IMR-90 (cell line): ENCODE results near the gene LRRTM4. TPM values are rescaled to one million over a fixed set of nuclear protein-coding genes. Genes with fewer than 3 reads are reported as not detected.

ENCODE experiments used
- ATAC-seq: fragments of 200-7000 bp; cut with Tn5 transposase; 2 replicates; pipeline ENCODE4 v1.9.1; 2020; ENCODE audit warnings: low read depth, mild to moderate bottlenecking, moderate library complexity
- BruUV-seq: library from RNA; stranded (reverse); fragments of 400-500 nt; replicated peaks from 2 replicates; lab custom pipeline; 2021; lab: Mats Ljungman, UMichigan
- CTCF ChIA-PET: fragments of 300-600 bp; formaldehyde crosslinking; extraction: SDS; loops from one replicate; lab custom pipeline; 2021; ENCODE audit warnings: antibody characterized with exemption; lab: Yijun Ruan, JAX
- POLR2A ChIA-PET: fragments of 300-600 bp; sonication (Branson Sonifier 250); formaldehyde crosslinking; loops from one replicate; lab custom pipeline; 2022; ENCODE audit warnings: antibody characterized with exemption; ENCODE audit not compliant: unreplicated experiment; lab: Charles Lee
- DNase-seq: peaks from one replicate; pipeline ENCODE4 v3.0.0; 2013
- H2AFZ ChIP-seq: replicated peaks from 2 replicates; pipeline ENCODE3; 2013; ENCODE audit warnings: low read length, mild to moderate bottlenecking; ENCODE audit not compliant: poor library complexity
- H2AK5ac ChIP-seq: 2 replicates; pipeline ENCODE4 v1.6.1; 2013; ENCODE audit warnings: low read depth, low read length, inconsistent platforms
- H2AK9ac ChIP-seq: replicated peaks from 2 replicates; pipeline ENCODE3; 2013; ENCODE audit warnings: mild to moderate bottlenecking, low read depth, low read length, moderate library complexity; ENCODE audit not compliant: poor library complexity
- H2BK120ac ChIP-seq: 2 replicates; pipeline ENCODE4 v1.6.1; 2013; ENCODE audit warnings: low read depth, low read length, inconsistent platforms
- H2BK15ac ChIP-seq: 3 replicates; pipeline ENCODE4 v1.6.1; 2013; ENCODE audit warnings: low read depth, low read length, inconsistent platforms
- H2BK20ac ChIP-seq: 2 replicates; pipeline ENCODE4 v1.6.1; 2013; ENCODE audit warnings: low read depth, mild to moderate bottlenecking, inconsistent platforms, low read length, moderate library complexity
- H2BK5ac ChIP-seq: 2 replicates; pipeline ENCODE4 v1.6.1; 2013; ENCODE audit warnings: mild to moderate bottlenecking, low read depth, low read length, inconsistent platforms; ENCODE audit not compliant: poor library complexity, severe bottlenecking
- H3K14ac ChIP-seq: replicated peaks from 2 replicates; pipeline ENCODE4 v1.6.1; 2013; ENCODE audit warnings: low read depth, low read length, inconsistent platforms
- H3K18ac ChIP-seq: 2 replicates; pipeline ENCODE4 v1.6.1; 2013; ENCODE audit warnings: low read depth, low read length, control low read depth
- H3K23ac ChIP-seq: 2 replicates; pipeline ENCODE4 v1.6.1; 2013; ENCODE audit warnings: low read depth, low read length, inconsistent platforms
- H3K27ac ChIP-seq: 2 replicates; pipeline ENCODE4 v1.5.1; 2013; ENCODE audit warnings: mild to moderate bottlenecking, control low read depth, low read length; ENCODE audit not compliant: insufficient read depth
- H3K27me3 ChIP-seq: 2 replicates; pipeline ENCODE4 v1.6.1; 2013; ENCODE audit warnings: low read length; ENCODE audit not compliant: control insufficient read depth, insufficient read depth
- H3K36me3 ChIP-seq: 2 replicates; pipeline ENCODE4 v1.6.1; 2013; ENCODE audit warnings: low read length, mixed read lengths; ENCODE audit not compliant: control insufficient read depth, insufficient read depth
- H3K4ac ChIP-seq: 2 replicates; pipeline ENCODE4 v1.6.1; 2013; ENCODE audit warnings: low read depth, low read length, inconsistent platforms
- H3K4me1 ChIP-seq: 2 replicates; pipeline ENCODE4 v1.6.1; 2013; ENCODE audit warnings: low read length, mixed read lengths; ENCODE audit not compliant: control insufficient read depth, insufficient read depth
- H3K4me2 ChIP-seq: 2 replicates; pipeline ENCODE4 v1.6.1; 2013; ENCODE audit warnings: low read depth, mild to moderate bottlenecking, control low read depth, low read length, moderate library complexity
- H3K4me3 ChIP-seq: 2 replicates; pipeline ENCODE4 v1.5.1; 2013; ENCODE audit warnings: low read depth, mild to moderate bottlenecking, control low read depth, low read length, moderate library complexity; ENCODE audit not compliant: insufficient read depth
- H3K56ac ChIP-seq: 2 replicates; pipeline ENCODE4 v1.6.1; 2013; ENCODE audit warnings: low read length, inconsistent platforms; ENCODE audit not compliant: insufficient read depth; ENCODE audit errors: extremely low read depth
- H3K79me1 ChIP-seq, 2 experiments: 2 replicates each; pipeline ENCODE4 v1.6.1; 2013; ENCODE audit warnings: low read length in 2 of 2, inconsistent platforms in 1 of 2, low read depth in 1 of 2
- H3K9ac ChIP-seq: 2 replicates; pipeline ENCODE4 v1.6.1; 2013; ENCODE audit warnings: low read depth, low read length, control low read depth
- H3K9me1 ChIP-seq: 2 replicates; pipeline ENCODE4 v1.6.1; 2013; ENCODE audit warnings: low read length, inconsistent platforms; ENCODE audit not compliant: insufficient read depth
- H3K9me3 ChIP-seq: 2 replicates; pipeline ENCODE4 v1.6.1; 2013; ENCODE audit warnings: low read length; ENCODE audit not compliant: control insufficient read depth, insufficient read depth
- H4K20me1 ChIP-seq: 2 replicates; pipeline ENCODE4 v1.6.1; 2013; ENCODE audit warnings: low read length, inconsistent platforms; ENCODE audit not compliant: insufficient read depth
- H4K5ac ChIP-seq: 2 replicates; pipeline ENCODE4 v1.6.1; 2013; ENCODE audit warnings: mild to moderate bottlenecking, low read depth, low read length, control low read depth
- H4K8ac ChIP-seq, 2 experiments: 2 replicates each; pipeline ENCODE4 v1.6.1; 2013; ENCODE audit warnings: low read depth in 2 of 2, low read length in 2 of 2, control low read depth in 1 of 2, inconsistent platforms in 1 of 2
- H4K91ac ChIP-seq: 2 replicates; pipeline ENCODE4 v1.6.1; 2013; ENCODE audit warnings: low read depth, low read length, inconsistent platforms; ENCODE audit not compliant: insufficient read depth
- BHLHE40 ChIP-seq: fragments of 150-350 bp; IDR thresholded peaks from 2 replicates; pipeline ENCODE4 v1.6.1; 2016; ENCODE audit warnings: mild to moderate bottlenecking, low read depth, low read length
- CEBPB ChIP-seq: IDR thresholded peaks from 2 replicates; pipeline ENCODE4 v1.6.1; 2012; ENCODE audit warnings: low read depth, low read length, improper control_type of control experiment
- CHD1 ChIP-seq: IDR thresholded peaks from 2 replicates; pipeline ENCODE4 v1.6.1; 2012; ENCODE audit warnings: low read depth, low read length, improper control_type of control experiment
- ELK1 ChIP-seq: fragments of 150-350 bp; IDR thresholded peaks from 2 replicates; pipeline ENCODE4 v1.6.1; 2016; ENCODE audit warnings: low read depth, mild to moderate bottlenecking, low read length, moderate library complexity, borderline replicate concordance
- FOS ChIP-seq: fragments of 150-350 bp; IDR thresholded peaks from 2 replicates; pipeline ENCODE4 v1.6.1; 2016; ENCODE audit warnings: low read depth, low read length
- MAFK ChIP-seq: IDR thresholded peaks from 2 replicates; pipeline ENCODE4 v1.6.1; 2012; ENCODE audit warnings: low read depth, low read length, improper control_type of control experiment
- MAZ ChIP-seq: IDR thresholded peaks from 2 replicates; pipeline ENCODE4 v1.6.1; 2012; ENCODE audit warnings: low read depth, mild to moderate bottlenecking, low read length, improper control_type of control experiment, moderate library complexity, borderline replicate concordance
- MXI1 ChIP-seq: IDR thresholded peaks from 2 replicates; pipeline ENCODE4 v1.6.1; 2012; ENCODE audit warnings: low read depth, mild to moderate bottlenecking, low read length, moderate library complexity, borderline replicate concordance
- NFE2L2 ChIP-seq: fragments of 150-350 bp; IDR thresholded peaks from 2 replicates; pipeline ENCODE4 v1.6.1; 2016; ENCODE audit warnings: low read depth, mild to moderate bottlenecking, low read length
- POLR2A ChIP-seq: IDR thresholded peaks from 2 replicates; pipeline ENCODE4 v1.6.1; 2012; ENCODE audit warnings: mild to moderate bottlenecking, low read depth, low read length
- RAD21 ChIP-seq: IDR thresholded peaks from 2 replicates; pipeline ENCODE4 v1.6.1; 2012; ENCODE audit warnings: low read length, improper control_type of control experiment
- RCOR1 ChIP-seq: IDR thresholded peaks from 2 replicates; pipeline ENCODE4 v1.6.1; 2012; ENCODE audit warnings: mild to moderate bottlenecking, low read length, improper control_type of control experiment; ENCODE audit not compliant: insufficient replicate concordance
- RFX5 ChIP-seq: IDR thresholded peaks from 2 replicates; pipeline ENCODE4 v1.8.0; 2012; ENCODE audit warnings: low read depth, mild to moderate bottlenecking, low read length, moderate library complexity
- SMC3 ChIP-seq: fragments of 150-350 bp; IDR thresholded peaks from 2 replicates; pipeline ENCODE4 v1.6.1; 2016; ENCODE audit warnings: low read depth, mild to moderate bottlenecking, antibody characterized with exemption, low read length, moderate library complexity
- WGBS, 2 experiments: methylation state at CpG; one replicate each; pipeline versions ENCODE4 v1.1.5 to v1.1.7; 2013; ENCODE audit warnings: missing lambda C conversion rate in 2 of 2; ENCODE audit not compliant: insufficient read length in 1 of 2; ENCODE audit errors: extremely low coverage in 2 of 2; 5-methylcytosine and 5-hydroxymethylcytosine counted together
- dilution Hi-C: fragments of 300-500 bp; cut with HindIII; formaldehyde crosslinking; loops from one replicate; pipeline ENCODE4 v1.14.3; 2018; ENCODE audit warnings: low sequenced_read_pairs; ENCODE audit not compliant: unreplicated experiment
- in situ Hi-C: fragments of 300-500 bp; cut with MboI; formaldehyde crosslinking; loops from 3 replicates; pipeline ENCODE4 v1.14.3; 2019; ENCODE audit warnings: low sequenced_read_pairs, inconsistent platforms, mixed read lengths
- intact Hi-C: fragments of 100-400 bp; cut with micrococcal nuclease; formaldehyde crosslinking; loops from 2 replicates; pipeline ENCODE4 v1.10.0; 2022
- polyA plus RNA-seq, 3 experiments: library from polyadenylated mRNA; depleted of rRNA; stranded (reverse); fragments of >200 nt; gene quantifications; 2 replicates each; pipeline ENCODE4 v1.2.3, GENCODE V29; 2012; ENCODE audit warnings: low replicate concordance in 1 of 3
- total RNA-seq: library from RNA; depleted of rRNA; stranded (reverse); fragments of >200 nt; gene quantifications from 2 replicates; pipeline ENCODE4 v1.2.3, GENCODE V29; 2012
- TF ChIP-seq, protein P1 (sequence below): fragments of 150-350 bp; IDR thresholded peaks from 2 replicates; pipeline ENCODE4 v1.6.1; 2017; ENCODE audit warnings: mild to moderate bottlenecking, antibody characterized with exemption, low read length, low read depth
- TF ChIP-seq, protein P2 (sequence below): conservative IDR thresholded peaks from 2 replicates; pipeline ENCODE4 v1.5.1; 2012; ENCODE audit warnings: mild to moderate bottlenecking, low read depth, low read length, improper control_type of control experiment

Gene LRRTM4
- total and polyA plus RNA-seq, 2 of the 4 experiments (the other 2 are of a cell fraction), result not detected

DNA sequence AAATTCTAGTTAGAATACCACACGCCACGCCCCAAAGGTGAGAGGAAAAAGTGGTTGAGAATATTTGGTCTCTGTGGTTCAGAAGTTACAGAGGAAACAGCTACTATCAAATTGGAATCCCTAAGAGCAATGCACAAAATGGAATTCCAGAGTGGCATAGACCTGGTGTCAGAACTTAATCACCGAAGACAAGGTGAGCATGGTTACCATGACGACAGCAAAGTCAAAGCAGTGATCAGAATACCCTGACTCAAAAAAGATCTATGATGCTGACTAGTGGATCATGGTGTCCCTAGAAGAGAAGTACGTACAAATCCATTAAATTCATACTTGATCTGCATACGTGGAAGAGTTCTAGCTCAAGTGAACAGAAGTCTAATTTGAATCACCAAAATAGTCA, 14.5 kb downstream of the LRRTM4 start:
- Histone ChIP-seq H3K56ac (no peak overlapping the region), H3K27ac (no peak overlapping the region), H2BK120ac (no peak overlapping the region), H3K9me3 (0 out of 2 replicates have a peak, but pooled peaks cover 2% of the 10 kb centered on the region), H3K36me3 (no peaks in the 10 kb centered on the region), H3K79me1 (no peaks in the 10 kb centered on the region), H4K20me1 (no peaks in the 10 kb centered on the region), H2BK15ac (no peak overlapping the region), H3K9ac (no peak overlapping the region), H3K9me1 (no peaks in the 10 kb centered on the region), H3K4ac (no peak overlapping the region), H3K18ac (no peak overlapping the region), H2BK5ac (no peak overlapping the region), H2AK9ac (no peak overlapping the region), H3K14ac (no peak overlapping the region), H4K91ac (no peak overlapping the region), H3K4me1 (no peaks in the 10 kb centered on the region), H3K4me2 (no peak overlapping the region), H2AK5ac (no peak overlapping the region), H3K27me3 (no peaks in the 10 kb centered on the region), H4K5ac (no peak overlapping the region), H2AFZ (no peak overlapping the region), H4K8ac (no peak overlapping the region), H3K23ac (no peak overlapping the region), H2BK20ac (no peak overlapping the region), H3K4me3 (no peak overlapping the region)
- no CpG with 5 or more reads among the region's 6 CpGs for WGBS, 2 experiments
- intact Hi-C loops, result no loop called here
- dilution Hi-C loops, result no loop called here
- in situ Hi-C loops, result no loop called here
- TF ChIP-seq, protein P1, sequence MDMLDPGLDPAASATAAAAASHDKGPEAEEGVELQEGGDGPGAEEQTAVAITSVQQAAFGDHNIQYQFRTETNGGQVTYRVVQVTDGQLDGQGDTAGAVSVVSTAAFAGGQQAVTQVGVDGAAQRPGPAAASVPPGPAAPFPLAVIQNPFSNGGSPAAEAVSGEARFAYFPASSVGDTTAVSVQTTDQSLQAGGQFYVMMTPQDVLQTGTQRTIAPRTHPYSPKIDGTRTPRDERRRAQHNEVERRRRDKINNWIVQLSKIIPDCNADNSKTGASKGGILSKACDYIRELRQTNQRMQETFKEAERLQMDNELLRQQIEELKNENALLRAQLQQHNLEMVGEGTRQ, result no peak
- TF ChIP-seq MXI1 (no peak), FOS (no peak), RCOR1 (no peak), POLR2A (no peak), SMC3 (no peak), RFX5 (no peak), MAZ (no peak), ELK1 (no peak), CEBPB (no peak), MAFK (no peak), CHD1 (no peak), RAD21 (no peak), NFE2L2 (no peak), BHLHE40 (no peak)
- TF ChIP-seq, protein P2, sequence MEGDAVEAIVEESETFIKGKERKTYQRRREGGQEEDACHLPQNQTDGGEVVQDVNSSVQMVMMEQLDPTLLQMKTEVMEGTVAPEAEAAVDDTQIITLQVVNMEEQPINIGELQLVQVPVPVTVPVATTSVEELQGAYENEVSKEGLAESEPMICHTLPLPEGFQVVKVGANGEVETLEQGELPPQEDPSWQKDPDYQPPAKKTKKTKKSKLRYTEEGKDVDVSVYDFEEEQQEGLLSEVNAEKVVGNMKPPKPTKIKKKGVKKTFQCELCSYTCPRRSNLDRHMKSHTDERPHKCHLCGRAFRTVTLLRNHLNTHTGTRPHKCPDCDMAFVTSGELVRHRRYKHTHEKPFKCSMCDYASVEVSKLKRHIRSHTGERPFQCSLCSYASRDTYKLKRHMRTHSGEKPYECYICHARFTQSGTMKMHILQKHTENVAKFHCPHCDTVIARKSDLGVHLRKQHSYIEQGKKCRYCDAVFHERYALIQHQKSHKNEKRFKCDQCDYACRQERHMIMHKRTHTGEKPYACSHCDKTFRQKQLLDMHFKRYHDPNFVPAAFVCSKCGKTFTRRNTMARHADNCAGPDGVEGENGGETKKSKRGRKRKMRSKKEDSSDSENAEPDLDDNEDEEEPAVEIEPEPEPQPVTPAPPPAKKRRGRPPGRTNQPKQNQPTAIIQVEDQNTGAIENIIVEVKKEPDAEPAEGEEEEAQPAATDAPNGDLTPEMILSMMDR, result no peak
- ATAC-seq (no peak), DNase-seq (no peak)
- BruUV-seq, result no TSS peak
- ChIA-PET CTCF (no interaction called here), POLR2A (no interaction called here)
